A549 (cell line): ENCODE measurements around the gene VEZT.

Source experiments
- BHLHE40 ChIP-seq: IDR thresholded peaks from 2 replicates; pipeline ENCODE4 v1.6.1; 2012; ENCODE audit warnings: low read depth, low read length, inconsistent platforms
- CBX8 ChIP-seq: fragments of 200-600 bp; sonication (generic); IDR thresholded peaks from 2 replicates; pipeline ENCODE4 v1.6.1; 2016
- CEBPB ChIP-seq, 2 experiments: fragments of >200 bp in 1 of 2; sonication (Bioruptor Twin) in 1 of 2; formaldehyde crosslinking in 1 of 2; IDR thresholded peaks; 2 replicates each; pipeline ENCODE4 v1.6.1; 2012 to 2016
- CHD2 ChIP-seq: fragments of 150-350 bp; IDR thresholded peaks from 2 replicates; pipeline ENCODE4 v1.6.1; 2014; ENCODE audit warnings: low read length; ENCODE audit not compliant: partially characterized antibody
- CHD4 ChIP-seq: fragments of 200-600 bp; sonication (generic); IDR thresholded peaks from 2 replicates; pipeline ENCODE4 v1.6.1; 2016; ENCODE audit warnings: antibody characterized with exemption, mild to moderate bottlenecking, borderline replicate concordance
- CTCF ChIP-seq: fragments of >200 bp; sonication (Bioruptor Twin); formaldehyde crosslinking; IDR thresholded peaks from 3 replicates; pipeline ENCODE4 v1.5.1; 2016
- HOXA7 ChIP-seq: fragments of 250-450 bp; sonication (Bioruptor Pico); IDR thresholded peaks from 2 replicates; pipeline ENCODE4 v1.5.0; 2020; ENCODE audit warnings: mild to moderate bottlenecking, moderate library complexity
- JUNB ChIP-seq: fragments of >200 bp; sonication (Bioruptor Twin); formaldehyde crosslinking; IDR thresholded peaks from 2 replicates; pipeline ENCODE4 v1.6.1; 2016
- MAX ChIP-seq: IDR thresholded peaks from 2 replicates; pipeline ENCODE4 v1.6.1; 2012
- MAZ ChIP-seq: fragments of 150-350 bp; IDR thresholded peaks from 2 replicates; pipeline ENCODE4 v1.6.1; 2014; ENCODE audit warnings: antibody characterized with exemption, low read depth, low read length, borderline replicate concordance
- POLR2A ChIP-seq: IDR thresholded peaks from 2 replicates; pipeline ENCODE4 v1.6.1; 2012; ENCODE audit warnings: mild to moderate bottlenecking, low read length
- RAD21 ChIP-seq, 2 experiments: fragments of >200 bp in 1 of 2; sonication (Bioruptor Twin) in 1 of 2; formaldehyde crosslinking in 1 of 2; IDR thresholded peaks in 1 of 2; conservative IDR thresholded peaks in 1 of 2; 2 replicates in 1 of 2; 3 replicates in 1 of 2; pipeline ENCODE4 v1.6.1; 2012 to 2018; ENCODE audit warnings: inconsistent platforms in 1 of 2
- REST ChIP-seq: fragments of 200-600 bp; sonication (generic); IDR thresholded peaks from 2 replicates; pipeline ENCODE4 v1.6.1; 2016; ENCODE audit warnings: antibody characterized with exemption, mild to moderate bottlenecking, moderate library complexity
- ZSCAN20 ChIP-seq: fragments of 250-450 bp; sonication (Bioruptor Pico); IDR thresholded peaks from 2 replicates; pipeline ENCODE4 v1.8.0; 2022; ENCODE audit warnings: mild to moderate bottlenecking, moderate library complexity

DNA sequence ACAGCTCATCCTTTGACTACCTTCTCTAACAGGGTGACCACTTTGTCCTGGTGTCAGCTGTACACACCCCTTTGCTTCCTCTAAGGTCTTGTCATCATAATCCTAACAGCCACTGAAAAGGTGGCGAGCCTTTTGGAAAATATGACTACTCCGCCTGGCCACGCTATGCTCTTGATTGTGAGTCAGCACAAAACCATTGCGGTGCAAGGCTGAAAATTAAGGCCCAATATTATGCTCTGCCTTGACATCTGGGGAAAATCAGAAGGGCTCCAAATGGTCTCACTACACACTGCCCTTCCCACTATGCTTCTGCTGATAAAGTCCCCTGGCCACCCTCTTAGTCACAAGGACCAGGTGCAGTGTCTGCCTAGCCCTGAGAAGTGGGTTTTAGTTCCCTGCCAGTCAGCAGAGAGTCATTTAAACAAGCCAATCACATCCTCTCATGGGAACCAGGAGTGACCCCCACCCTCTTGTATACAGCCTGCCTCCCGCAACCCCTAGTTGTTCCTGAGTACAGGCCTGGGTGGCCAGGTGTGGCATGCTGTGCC, 34.7 kb upstream of the VEZT start:
- no peak for TF ChIP-seq RAD21 (conservative IDR thresholded peaks at IDR 0.05 in 1 of 2, IDR thresholded peaks at IDR 0.05 in 1 of 2)
- no peak for TF ChIP-seq CTCF
- no peak for TF ChIP-seq HOXA7
- TF ChIP-seq JUNB: no peak
- no peak for TF ChIP-seq CEBPB (IDR thresholded peaks at IDR 0.05)
- TF ChIP-seq POLR2A: no peak
- TF ChIP-seq MAX: peak; percentile 39
- no peak for TF ChIP-seq CHD4
- no peak for TF ChIP-seq MAZ
- TF ChIP-seq ZSCAN20: no peak
- no peak for TF ChIP-seq CBX8
- no peak for TF ChIP-seq REST
- TF ChIP-seq CHD2: no peak
- TF ChIP-seq BHLHE40: no peak
